HG03060 (cell line): Measurements from ENCODE around the gene NCBP3.
"Not testable (repeated sequence)": the region's sequence is repeated elsewhere in the genome, so short reads cannot be mapped to it uniquely, and the experiment has no call there.

Source experiments
- ATAC-seq: cut with Tn5 transposase; IDR thresholded peaks from one replicate; pipeline ENCODE4 v1.9.1; 2021; ENCODE audit warnings: low read depth, moderate number of reproducible peaks; ENCODE audit not compliant: unreplicated experiment

NCBP3 gene

DNA sequence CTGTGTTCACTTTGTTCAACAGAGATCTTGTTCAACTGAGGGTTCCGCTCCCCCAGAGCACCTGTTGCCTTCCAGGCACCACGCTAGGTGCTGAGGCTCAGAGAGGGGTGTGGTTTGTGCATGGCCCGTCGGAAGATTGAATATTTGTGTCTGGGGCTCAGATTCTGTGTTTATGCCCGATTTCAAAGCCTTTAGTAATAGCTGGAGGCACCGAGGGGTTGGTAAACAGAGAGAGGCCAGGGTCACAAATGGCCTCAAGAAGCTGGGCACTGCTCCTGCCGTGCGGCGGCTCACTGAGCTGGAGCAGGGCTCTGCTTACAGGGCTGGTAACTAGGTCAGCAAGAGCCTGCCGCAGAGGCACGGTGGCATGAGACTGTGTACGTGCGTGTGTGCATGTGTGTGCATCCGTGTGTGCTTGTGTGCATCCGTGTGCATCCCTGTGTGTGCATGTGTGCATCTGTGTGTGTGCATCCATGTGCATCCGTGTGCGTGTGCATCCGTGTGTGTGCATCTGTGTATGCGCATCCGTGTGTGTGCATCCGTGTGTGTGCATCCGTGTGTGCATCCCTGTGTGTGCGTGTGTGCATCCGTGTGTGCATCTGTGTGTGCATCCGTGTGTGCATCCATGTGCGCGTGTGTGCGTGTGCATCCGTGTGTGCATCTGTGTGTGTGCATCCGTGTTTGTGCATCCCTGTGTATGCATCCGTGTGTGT, 50.5 kb downstream of the NCBP3 start:
- no peak for ATAC-seq

DNA sequence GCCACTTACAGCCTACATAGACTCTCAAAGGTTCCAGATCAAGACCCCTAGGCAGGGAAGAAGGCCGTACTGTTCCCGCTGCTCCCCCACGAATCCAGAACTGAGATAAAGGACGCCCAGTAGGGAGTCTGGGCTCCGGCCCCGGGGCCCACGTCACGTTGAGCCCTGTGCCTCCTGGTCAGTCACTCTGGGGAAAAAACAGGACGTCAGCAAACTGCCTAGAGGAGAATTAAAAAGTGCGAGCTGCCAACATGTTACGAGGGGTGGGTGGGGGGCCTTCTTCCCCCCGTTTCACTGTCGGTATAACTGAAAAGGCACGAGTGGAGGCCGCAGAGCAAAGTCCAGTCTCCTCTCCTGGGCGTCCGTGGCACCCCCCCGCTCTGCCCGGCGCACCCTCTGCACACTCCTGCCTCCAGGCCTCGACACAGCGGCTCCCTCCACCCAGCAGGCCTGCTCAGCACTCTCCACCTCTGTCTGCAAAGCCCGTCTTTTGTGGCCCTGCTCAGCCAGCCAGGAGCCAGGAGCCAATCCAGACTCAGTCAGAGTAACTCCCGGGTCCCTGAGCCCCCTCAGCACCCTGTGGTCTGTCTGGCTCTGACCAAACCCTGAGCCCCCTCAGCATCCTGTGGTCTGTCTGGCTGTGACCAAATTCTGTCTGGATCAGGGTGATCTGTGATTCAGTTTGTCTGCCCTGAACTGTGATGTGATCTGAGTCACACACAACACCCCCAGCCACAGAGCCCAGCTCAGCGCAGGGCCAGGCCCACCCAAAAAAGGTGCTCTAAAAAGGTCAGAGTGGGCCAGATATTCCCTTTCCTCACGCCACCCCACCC, 51.3 kb downstream of the NCBP3 start:
- ATAC-seq = no peak

DNA sequence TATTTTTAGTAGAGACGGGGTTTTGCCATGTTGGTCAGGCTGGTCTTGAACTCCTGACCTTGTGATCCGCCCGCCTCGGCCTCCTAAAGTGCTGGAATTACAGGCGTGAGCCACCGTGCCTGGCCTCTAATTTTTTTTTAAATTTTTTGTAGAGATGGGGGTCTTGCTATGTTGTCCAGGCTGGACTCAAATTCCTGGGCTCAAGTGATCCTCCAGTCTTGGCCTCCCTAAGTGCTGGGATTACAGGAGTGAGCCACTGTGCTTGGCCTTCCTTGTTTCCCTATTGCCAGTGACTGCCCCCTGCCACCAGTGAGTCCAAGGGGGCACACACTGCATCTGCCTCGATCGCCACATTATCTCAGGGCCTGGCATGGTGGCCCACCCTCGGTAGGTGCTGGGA, 51.9 kb downstream of the NCBP3 start:
- not testable (repeated sequence) for ATAC-seq

DNA sequence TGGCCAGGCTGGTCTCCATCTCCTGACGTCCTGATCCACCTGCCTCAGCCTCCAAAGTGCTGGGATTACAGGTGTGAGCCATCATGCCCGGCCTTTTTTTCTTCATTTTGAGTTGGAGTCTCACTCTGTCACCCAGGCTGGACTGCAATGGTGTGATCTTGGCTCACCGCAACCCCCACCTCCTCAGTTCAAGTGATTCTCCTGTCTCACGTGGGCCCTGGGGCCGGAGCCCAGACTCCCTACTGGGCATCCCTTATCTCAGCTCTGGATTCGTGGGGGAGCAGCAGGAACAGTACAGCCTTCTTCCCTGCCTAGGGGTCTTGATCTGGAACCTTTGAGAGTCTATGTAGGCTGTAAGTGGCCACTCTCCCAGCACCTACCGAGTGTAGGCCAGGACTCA, 52.8 kb downstream of the NCBP3 start:
- not testable (repeated sequence) for ATAC-seq

DNA sequence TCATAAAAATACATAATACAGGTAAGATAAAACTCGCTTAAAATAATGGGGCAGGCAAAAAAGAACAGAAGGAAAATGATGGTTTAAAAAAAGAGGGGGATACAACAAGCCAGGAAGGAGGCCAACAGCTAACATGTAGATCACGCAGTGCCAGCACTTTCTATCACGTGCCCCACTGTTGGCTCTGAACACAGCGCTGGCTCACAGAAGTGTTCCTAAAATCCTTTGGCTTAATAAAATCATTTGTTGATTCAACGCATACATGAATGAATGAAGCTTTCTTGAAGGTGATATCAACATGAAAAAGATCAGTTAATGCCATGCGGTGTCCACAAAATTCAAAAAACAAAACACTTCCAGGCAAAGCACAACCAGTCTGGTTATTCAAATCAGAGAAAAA, 53.6 kb downstream of the NCBP3 start:
- no peak for ATAC-seq

DNA sequence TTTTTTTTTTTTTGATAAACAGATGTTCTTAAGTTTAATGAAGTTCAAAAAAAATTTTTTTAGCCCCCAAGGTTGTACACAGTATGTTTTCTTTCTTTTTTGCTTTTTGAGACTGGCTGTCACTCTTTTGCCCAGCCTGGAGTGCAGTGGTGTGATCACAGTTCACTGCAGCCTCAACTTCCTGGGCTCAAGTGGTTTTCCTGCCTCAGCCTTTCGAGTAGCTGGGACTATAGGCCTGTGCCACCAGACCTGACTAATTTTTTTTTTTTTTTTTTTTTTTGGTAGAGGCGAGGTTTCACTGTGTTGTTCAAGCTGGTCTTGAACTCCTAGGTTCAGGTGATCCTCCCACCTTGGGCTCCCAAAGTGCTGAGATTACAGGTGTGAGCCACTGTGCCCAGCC, 57.8 kb downstream of the NCBP3 start:
- ATAC-seq = no peak

DNA sequence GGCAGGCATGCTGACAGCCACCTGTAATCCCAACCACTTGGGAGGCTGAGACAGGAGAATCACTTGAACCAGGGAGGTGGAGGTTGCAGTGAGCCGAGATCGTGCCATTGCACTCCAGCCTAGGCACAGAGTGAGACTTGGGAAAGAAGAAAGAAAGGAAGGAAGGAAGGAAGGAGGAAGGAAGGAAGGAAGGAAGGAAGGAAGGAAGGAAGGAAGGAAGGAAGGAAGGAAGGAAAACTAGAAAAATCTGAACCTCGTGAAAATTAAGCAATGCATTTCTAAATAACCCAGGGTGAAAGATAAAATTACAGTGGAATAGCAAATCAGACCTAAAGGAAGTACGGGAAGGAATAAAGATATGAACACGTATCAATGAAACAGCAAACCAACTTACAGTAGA, 60.7 kb downstream of the NCBP3 start:
- ATAC-seq = not testable (repeated sequence)

DNA sequence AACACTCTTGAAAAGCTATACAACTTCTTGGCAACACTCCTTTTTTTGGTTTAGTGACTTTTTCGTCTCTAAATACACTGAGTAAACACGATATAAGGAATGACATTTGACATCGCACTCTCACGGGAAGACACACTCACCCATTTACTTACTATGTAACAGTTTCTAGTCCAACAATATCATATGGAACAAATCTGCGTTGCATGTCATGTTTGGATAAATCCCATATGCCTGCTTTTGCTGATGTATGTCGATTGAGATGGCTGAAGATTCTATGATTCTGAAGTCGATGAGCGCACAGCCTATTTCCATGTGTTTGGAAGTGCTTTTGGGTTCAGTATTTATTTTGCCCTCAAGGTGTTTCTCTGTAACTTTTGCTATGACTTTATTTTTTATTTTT, 63.3 kb downstream of the NCBP3 start:
- ATAC-seq = no peak

DNA sequence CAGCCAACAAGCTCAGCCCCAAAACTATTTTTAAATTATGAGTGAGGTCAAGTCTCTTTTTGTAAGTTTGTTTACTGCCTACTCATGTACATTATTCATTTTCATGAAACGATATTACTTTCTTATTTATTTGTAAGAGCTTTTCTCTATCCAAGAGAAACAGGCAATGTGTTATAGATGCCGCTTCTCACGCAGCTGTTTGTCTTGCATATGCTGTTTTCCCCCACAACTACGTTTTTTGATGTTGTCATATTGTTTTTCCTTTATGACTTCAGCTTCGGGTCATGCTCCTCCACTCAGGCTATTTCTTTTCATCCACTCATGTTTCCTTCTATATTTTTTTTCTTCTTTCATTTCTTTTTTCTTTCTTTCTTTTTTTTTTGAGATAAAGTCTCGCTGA, 65.1 kb downstream of the NCBP3 start:
- ATAC-seq = no peak

DNA sequence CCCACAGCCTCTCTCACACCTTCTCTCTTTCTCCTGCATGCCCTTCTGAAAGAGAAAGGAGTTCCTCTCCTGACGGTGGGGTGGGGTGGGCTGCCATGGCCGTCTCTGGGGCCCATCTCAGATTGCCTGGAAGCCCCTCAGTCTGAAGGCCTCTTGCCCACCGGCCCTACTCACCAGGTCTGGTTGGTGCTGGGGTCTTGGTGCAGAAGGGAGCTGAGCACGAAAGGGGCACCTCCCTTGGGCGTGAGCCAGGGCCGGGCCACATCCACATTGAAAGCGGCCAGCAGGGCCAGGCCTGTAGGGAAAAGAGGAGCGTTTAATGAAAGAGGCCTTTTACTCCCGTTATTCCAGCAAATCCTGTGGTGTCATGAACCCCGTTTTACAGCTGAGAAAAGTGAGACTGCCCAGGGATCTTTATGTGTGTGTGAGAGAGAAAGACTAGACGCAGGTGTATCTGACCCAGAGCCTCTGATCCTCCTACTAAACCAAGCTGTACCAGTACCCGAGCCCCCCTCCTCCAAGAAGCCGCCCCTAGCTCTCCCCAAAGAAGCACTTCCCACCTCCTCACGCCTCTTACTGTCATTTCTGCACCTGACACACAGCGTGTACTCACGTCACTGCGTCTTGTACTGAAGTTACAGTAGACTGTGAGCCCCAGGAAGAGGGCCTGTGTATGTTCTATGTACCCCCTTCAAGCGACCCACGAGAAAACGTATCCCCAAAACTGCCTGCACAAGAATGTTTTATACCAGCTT, 68.5 kb downstream of the NCBP3 start:
- ATAC-seq = no peak

DNA sequence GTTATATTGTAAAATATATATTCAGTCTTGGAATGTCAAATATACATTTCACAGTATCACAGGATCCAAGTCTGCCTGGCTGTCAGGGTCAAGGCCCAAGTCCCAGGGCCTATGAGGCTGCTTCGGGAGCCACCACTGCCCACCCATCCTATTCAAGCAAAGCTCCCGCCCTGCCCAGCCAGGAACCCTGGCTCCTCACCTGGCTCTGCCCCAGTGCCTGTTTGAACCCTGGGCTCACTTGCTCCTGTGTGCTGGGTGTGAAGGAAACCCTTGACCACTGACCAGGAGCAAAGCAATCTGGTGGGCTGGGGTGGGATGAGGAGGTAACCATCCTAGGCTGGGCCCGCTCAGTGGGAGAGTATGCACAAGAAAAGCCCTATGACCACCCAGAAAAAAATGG, 72.1 kb downstream of the NCBP3 start:
- no peak for ATAC-seq

DNA sequence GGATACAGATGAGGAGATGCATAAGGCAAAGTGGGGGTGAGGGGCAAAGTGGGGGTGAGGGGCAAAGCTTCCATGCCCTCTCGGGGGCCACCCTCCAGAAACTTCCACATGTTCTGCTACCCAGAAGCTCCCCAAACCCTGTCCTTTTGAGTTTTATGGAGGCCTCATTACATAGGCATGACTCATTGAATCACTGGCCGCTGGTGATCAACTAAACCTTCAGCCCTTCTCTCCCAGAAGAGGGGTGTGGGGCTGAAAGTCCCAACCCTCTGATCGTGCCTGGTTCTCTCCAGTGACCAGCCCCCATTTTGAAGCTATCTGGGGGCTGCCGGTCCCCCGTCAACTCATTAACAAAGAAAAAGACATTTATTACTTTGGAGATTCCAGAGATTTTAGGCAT, 72.5 kb downstream of the NCBP3 start:
- ATAC-seq = no peak

DNA sequence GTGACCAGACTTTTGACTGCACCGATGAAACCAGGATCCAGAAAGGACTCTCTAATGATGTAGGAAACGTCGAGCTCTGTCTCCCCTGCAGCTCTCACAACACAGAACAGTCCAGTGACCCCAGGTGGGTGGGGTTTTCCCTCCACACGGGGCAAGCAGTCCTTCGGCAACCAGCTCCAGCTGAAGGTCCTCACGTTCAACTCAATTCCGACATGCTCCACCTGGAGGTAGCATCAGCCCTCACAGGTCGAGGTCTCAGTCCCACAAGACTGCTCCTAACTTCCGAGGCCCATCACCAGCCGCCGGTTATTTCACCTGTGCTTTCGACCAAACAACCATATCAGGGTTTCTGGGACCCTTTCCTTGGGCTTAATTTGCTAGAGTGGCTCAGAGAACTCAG, 73.3 kb downstream of the NCBP3 start:
- no peak for ATAC-seq

DNA sequence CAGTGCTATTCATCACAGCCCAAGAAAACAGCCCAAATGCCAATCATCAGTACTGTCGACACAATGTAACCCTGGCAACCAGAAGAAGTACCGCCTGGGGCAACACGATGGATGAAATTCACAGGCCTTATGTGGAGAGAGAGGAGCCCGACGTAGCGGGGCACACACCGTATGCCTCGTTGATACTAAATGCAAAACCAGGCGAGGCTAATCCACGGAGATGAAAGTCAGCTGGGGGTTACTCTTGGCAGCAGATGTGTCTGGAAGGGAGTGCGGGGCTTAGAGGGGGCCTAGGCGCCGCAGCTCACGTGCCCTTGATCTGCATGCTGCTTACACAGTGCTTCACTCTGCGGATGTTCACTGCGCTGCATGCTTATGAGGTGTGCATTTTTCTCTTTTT, 74.9 kb downstream of the NCBP3 start:
- ATAC-seq = no peak

DNA sequence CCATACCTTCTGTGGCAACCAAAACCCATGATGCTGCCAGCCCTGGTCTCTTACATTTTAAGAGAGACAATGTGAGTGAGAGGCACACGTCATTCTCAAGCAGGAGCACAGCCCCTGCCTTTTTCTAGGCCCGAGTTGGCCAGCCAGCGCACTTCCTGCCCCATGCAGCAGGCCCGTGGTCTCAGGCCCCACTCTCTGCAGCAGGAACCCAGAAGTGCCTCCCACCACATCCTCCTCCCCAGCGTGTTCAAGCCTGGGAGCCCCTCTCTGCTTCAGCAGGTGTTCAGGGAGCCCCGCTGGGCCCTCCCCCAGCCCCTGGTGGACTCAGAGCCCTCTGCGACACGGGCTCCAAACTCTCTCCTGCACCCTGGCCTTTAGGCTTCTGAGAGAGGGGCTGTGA, 75.6 kb downstream of the NCBP3 start:
- no peak for ATAC-seq

DNA sequence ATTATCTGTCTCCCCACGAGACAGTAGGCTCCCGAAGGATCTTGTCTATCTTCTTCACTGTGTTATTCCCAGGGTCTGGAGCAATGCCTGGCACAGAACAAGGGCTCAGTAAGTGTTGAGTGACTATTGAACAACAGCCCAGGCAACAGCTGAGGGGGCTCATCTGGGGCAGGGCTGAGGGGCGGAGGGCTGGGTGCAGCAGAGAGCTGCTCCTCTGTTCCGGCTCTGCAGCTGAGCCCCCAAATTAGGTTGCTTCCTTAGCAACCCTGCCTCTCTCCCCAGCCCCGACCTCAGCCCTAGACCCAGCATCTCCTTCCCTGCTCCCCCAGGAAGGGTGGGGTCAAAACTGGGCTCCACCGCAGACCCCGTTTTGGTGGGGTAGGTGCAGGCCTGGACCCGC, 77.3 kb downstream of the NCBP3 start:
- ATAC-seq = no peak

DNA sequence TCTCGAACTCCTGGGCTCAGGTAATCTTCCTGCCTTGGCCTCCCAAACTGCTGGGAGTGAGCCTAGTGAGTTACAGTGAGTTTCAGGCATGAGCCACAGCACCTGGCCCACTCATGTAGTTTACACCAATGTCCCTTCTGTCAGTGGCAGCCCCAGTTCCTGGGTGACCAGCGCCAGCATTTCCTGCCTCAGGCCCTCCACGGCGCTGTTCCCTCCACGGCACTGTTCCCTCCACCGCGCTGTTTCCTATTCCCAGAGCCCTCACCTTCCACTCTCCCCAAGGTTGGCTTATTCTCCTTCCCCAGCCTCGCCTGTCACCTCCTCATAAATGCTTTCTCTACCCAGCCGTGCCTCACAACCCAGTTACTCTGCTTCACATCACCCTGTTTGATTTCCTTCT, 77.7 kb downstream of the NCBP3 start:
- ATAC-seq = no peak

DNA sequence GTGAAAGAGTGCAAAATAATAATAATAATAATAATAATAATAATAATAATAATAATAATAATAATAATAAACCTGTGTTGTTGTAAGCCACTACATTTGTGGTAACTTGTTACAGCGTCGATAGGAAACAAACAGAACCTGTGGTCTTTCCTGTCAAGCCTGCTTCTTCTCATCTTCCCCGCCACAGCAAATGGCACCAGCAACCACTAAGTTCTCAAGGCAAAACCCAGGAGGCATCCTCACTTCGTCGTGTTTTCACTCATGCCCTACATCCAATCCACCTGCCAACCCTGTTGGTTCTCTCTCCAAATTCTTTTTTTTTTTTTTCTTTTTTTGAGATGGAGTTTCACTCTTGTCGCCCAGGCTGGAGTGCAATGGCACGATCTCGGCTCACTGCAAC, 79.3 kb downstream of the NCBP3 start:
- ATAC-seq = no peak

DNA sequence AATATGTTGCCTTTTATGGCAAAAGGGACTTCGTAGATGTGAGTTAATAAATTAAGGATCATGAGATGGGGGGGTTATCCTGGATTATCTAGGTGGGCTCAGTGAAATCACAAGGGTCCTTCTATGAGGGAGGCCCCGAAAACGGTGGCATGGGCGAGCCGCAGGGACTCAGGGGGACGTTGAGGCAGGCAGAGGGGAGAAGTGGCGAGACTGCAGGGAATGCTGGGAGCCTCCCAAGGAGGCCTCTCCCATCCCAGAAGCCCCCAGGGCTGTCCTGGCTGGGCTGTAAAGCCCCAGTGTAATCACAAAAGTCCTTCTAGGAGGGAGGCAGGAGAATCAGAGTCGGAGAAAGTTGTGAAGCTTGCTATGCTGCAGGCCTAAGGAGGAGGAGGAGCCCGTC, 80.1 kb downstream of the NCBP3 start:
- ATAC-seq = no peak

DNA sequence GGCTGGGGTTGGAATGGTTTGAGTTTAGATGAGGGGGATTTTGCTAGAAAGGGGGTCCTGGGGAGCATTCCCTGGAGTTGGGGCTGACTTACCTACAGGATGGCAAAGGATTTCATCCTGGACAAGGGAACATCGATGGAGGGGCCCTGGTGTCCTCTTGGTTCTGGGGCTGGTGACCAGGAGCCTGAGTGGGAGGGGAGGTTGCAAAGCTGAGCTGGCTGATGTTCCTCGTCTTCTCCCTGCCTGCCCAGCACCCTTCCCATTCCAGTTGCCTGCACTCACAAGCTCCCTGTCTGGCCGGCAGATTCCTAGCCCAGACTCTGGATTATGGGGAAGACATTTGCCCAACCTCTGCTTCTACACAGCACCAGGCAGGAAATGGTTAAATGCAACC, 82.3 kb downstream of the NCBP3 start:
- no peak for ATAC-seq
